ENCODE data around the gene MAEA. TPM values are rescaled to one million over a fixed set of nuclear protein-coding genes. Genes with fewer than 3 reads are reported as not detected.

Gene MAEA
- total and polyA plus RNA-seq, 10 of the 15 experiments (the other 5 are each of a cell fraction or from before 2014, with no cell fraction given), result 3.6 to 67.1 (median 54.6) TPM

GRCh38 chr4:1338752-1339414 is 49.2 kb downstream of the MAEA start:
- ATAC-seq (no peak), FAIRE-seq (no peak), DNase-seq (ENCODE audit: low read depth, low spot score) (no peak)
- WGBS (ENCODE audit: insufficient coverage, insufficient replicate concordance, low lambda C conversion rate, missing lambda C conversion rate), result 97% methylated on average over 37 of the region's 38 CpGs
- intact Hi-C loops (cut with micrococcal nuclease; ENCODE audit: unreplicated experiment) (no loop called here), in situ Hi-C loops (cut with MboI) (no loop called here)
- POLR2A ChIA-PET, result no interaction called here
- Histone ChIP-seq H2AFZ (ENCODE audit: control insufficient read depth, low read depth, low read length) (no peak overlapping the region), H3K36me3 (ENCODE audit: control insufficient read depth in 2 of 2, insufficient read depth in 2 of 2, low read length in 1 of 2) (peaks cover 25% of the 10 kb centered on the region in 2 experiments), H3K4me3 (no peak overlapping the region), H3K9ac (ENCODE audit: control insufficient read depth, insufficient read depth, low read length) (no peak overlapping the region), H3K4me2 (ENCODE audit: control insufficient read depth, insufficient read depth) (no peak overlapping the region), H3K27ac (ENCODE audit: control insufficient read depth, insufficient read depth) (no peak overlapping the region), H4K20me1 (ENCODE audit: control insufficient read depth, insufficient read depth) (no peaks in the 10 kb centered on the region), H3K79me2 (ENCODE audit: control insufficient read depth, insufficient read depth, low read length) (no peaks in the 10 kb centered on the region), H3K9me3 (replicated peaks; ENCODE audit: control insufficient read depth, insufficient read depth, low read length) (no peaks in the 10 kb centered on the region; the same call in 2 of the 3 replicates), H3K4me1 (ENCODE audit: control insufficient read depth, insufficient read depth, low read length) (no peaks in the 10 kb centered on the region), H3K27me3 (replicated peaks in 1 of 2; ENCODE audit: control insufficient read depth in 2 of 2, insufficient read depth in 2 of 2, low read length in 1 of 2) (no peaks in the 10 kb centered on the region)
- no TSS peak for BruUV-seq (replicated peaks)
- CTCF ChIA-PET, result no interaction called here
- RAD21 ChIA-PET (ENCODE audit: unreplicated experiment), result no interaction called here
- TF ChIP-seq PBX3 (IDR thresholded peaks at IDR 0.05; ENCODE audit: insufficient replicate concordance, low read depth, low read length), result no peak
- TF ChIP-seq ZNF207 (IDR thresholded peaks at IDR 0.05; ENCODE audit: borderline replicate concordance), result no peak
- TF ChIP-seq EED (IDR thresholded peaks at IDR 0.05; ENCODE audit: low read depth), result no peak
- TF ChIP-seq CHD1 (IDR thresholded peaks at IDR 0.05; ENCODE audit: low read depth, low read length), result no peak
- TF ChIP-seq, protein P1, sequence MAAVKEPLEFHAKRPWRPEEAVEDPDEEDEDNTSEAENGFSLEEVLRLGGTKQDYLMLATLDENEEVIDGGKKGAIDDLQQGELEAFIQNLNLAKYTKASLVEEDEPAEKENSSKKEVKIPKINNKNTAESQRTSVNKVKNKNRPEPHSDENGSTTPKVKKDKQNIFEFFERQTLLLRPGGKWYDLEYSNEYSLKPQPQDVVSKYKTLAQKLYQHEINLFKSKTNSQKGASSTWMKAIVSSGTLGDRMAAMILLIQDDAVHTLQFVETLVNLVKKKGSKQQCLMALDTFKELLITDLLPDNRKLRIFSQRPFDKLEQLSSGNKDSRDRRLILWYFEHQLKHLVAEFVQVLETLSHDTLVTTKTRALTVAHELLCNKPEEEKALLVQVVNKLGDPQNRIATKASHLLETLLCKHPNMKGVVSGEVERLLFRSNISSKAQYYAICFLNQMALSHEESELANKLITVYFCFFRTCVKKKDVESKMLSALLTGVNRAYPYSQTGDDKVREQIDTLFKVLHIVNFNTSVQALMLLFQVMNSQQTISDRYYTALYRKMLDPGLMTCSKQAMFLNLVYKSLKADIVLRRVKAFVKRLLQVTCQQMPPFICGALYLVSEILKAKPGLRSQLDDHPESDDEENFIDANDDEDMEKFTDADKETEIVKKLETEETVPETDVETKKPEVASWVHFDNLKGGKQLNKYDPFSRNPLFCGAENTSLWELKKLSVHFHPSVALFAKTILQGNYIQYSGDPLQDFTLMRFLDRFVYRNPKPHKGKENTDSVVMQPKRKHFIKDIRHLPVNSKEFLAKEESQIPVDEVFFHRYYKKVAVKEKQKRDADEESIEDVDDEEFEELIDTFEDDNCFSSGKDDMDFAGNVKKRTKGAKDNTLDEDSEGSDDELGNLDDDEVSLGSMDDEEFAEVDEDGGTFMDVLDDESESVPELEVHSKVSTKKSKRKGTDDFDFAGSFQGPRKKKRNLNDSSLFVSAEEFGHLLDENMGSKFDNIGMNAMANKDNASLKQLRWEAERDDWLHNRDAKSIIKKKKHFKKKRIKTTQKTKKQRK (IDR thresholded peaks at IDR 0.05; ENCODE audit: low read depth, low read length), result no peak
- SMC1A ChIA-PET (ENCODE audit: uncharacterized antibody, unreplicated experiment), result no interaction called here

All from GM12878 (cell line).